HG03108 (cell line): ENCODE measurements around the gene CLCN4.

Experiments used
- ATAC-seq: cut with Tn5 transposase; IDR thresholded peaks from one replicate; pipeline ENCODE4 v1.9.1; 2021; ENCODE audit warnings: moderate library complexity; ENCODE audit not compliant: unreplicated experiment

Gene CLCN4

DNA sequence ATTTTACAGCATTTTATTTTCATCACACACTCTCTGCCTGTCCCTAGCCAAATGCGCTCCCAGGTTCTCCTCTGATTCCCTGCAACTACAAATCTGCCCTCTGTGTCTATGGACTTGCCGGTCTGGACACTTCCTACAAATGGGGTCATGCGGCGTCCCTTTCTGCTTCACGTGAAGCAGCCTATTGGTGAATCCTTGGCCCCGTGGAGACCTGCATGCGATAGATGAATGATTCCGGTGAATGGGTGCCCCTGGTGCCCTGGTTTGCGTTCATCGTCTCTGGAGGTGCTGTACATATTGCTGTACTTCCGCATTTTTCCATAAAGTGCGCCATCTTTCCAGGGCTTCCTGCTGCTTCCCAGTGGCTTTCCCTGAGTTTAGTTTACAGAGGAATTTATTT, 27.5 kb upstream of the CLCN4 start:
- no peak for ATAC-seq

- no peak for ATAC-seq
Observed at GRCh38 chrX:10130354-10130753, 26.4 kb upstream of the CLCN4 start.

DNA sequence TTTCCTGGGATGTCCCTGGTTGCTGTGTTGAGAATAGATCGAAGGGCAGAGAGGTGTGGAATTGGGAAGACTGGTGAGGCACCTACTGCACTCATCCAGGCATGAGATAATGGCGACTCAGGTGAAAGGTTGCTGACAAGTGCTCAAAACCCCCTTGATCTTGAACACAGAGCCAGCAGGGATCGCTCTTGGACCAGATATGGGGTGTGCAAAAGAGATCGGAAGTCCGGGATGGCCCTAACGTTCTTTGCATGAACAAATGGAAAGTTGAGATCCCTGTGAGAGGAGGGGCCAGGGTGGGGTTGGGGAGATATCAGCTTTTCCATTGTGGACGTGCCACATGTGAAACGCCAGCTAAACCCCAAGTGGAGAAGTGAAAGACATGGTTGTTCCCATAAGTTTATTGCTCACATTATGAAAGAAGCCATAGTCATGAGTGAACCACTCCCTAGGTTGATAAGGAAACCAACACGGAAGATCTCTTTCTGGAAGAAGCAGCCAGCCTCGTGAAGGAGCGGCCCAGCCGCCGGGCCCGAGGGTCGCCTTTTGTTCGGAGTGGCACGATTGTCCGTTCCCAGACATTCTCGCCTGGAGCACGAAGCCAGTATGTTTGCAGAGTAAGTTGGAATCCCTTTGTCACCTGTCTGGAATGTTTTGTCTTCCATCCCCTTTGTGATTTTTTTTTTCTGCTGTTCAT, 22.6 kb upstream of the CLCN4 start:
- ATAC-seq: no peak

DNA sequence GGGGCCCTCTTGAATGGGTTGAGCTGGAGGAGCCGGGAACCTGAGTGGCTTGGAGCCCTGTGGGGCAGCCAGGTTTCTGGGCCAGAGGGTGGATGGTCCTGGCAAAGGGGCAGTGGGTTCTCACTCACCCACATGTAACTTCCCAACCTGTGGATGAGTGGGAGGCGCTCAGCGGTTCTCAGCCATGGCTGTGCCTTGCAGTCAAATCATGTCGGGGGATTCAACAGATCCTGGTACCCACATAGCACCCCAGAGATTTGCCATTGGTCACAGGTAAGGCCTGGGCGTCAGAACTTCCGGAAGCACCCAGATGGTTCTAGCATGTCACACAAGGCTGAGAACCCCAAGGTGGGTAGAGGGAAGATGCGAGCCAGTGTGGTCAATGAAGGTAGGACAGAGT, 21.9 kb upstream of the CLCN4 start:
- ATAC-seq: no peak

- ATAC-seq: no peak
Observed at GRCh38 chrX:10135561-10136399, 21.0 kb upstream of the CLCN4 start.

DNA sequence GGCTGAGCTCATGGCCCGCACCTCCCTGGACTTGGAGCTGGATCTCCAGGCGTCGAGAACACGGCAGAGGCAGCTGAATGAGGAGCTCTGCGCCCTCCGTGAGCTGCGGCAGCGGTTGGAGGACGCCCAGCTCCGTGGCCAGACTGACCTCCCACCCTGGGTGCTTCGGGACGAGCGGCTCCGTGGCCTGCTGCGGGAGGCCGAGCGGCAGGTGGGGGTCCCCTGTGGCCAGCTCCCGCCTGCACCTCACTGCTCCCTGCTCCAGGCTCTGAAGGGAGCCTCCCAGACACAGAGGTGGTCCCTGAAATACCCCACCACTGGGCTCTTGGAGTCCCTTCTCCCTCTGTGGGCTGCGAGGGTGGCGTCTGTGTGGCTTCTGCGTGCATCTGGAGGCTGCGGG, 18.0 kb upstream of the CLCN4 start:
- no peak for ATAC-seq

GRCh38 chrX:10140264-10140663, 16.5 kb upstream of the CLCN4 start:
- no peak for ATAC-seq

DNA sequence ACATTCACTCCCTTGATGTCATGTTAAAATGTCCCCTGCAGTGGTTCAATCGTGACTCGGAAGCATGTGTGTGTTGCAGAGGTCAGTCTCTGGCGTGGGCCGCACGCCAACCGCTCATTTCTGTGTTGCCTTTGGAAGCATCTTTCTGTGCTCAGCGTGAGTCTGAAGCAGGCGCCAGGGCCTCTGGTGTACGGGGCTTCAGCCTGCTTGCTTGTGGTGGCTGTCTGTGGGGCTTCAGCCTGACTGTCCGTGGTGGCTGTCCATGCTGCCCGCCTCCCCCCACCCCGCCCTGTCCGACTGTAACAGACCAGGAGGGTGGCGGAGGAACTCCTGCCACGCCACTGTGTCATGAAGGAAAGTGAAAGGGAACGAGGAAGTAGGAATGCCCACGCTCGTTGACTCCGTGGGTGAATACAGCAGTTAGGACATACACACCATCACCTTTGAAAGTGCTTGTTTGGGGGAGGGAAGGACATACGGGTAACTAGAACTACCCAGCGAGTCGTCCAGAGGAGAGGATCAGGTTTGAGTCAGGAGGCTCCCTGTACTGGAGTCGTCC, 14.7 kb upstream of the CLCN4 start:
- no peak for ATAC-seq

DNA sequence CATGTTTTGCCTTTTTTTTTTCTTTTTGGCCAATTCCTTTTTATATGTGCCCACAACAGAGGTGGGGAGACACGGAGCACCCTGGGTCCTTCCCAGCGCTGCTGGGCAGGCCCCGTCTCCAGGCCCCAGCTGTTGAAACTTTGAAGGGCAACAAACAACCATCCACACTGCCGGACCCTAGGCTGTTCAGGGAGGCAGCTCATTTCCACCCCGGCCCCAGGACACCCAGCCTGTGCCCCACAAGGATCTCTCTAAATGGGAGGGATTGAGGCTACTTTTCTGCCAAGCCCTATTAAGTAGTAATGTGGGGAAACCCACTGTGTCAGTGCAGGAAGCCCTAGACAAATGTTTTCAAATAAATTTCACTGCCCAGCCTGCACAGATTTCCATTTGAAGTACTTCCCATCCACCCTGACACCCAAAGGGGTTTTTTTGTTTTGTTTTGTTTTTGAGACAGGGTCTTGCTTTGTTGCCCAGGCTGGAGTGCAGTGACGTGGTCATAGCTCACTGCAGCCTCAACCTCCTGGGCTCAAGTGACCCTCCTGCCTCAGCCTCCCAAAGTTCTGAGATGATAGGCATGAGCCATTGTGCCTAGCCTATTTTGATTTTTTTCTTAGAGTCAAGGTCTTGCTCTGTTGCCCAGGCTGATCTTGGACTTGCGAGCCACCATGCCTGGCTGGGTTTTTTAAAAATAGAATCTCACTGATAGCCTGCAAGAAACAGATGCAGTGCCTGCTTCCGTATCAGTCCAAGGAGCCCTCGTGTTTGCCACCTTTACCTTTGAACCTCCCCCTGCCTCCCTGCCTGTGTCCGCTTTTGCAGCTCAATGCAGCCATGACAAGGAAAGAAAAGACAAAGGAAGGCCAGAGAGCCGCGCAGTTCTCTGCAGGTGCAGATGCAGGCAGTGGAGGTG, 13.4 kb upstream of the CLCN4 start:
- ATAC-seq: no peak

DNA sequence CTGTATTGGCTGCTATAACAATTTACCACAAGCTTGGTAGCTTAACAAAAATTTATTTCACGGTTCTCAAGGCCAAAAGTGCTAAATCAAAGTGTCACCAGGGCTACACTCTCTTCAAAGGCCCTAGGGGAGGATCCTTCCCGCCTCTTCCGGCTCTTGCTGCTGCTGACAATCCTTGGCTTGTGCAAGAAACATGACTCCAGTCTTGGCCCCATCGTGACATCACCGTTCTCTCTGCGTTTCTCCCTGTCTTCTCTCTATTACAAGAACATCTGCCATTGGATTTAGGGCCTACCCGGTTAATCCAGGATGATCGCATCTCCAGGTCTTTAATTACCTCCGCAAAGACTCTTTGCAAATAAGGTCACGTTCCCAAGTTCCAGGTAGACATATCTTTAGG, 10.4 kb upstream of the CLCN4 start:
- ATAC-seq: no peak

DNA sequence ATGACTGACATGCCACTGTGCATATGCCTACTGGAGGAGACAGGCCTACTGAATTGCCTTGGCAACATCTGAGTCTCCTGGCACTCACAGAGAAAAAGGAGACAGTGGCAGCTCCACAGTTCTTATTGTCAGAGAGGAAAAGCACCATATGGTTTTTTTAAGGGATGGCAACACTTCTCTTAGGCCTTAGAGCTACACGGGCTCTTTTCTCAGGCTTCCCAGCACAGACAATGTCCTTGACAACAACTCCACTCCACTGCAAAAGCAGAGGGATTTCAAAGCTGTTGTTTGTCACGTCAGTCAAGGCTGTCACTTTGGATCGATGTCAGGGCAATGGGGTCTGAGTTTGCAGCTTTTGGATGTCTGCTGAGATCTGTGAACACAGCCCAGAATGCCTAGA, 4.7 kb upstream of the CLCN4 start:
- no peak for ATAC-seq

DNA sequence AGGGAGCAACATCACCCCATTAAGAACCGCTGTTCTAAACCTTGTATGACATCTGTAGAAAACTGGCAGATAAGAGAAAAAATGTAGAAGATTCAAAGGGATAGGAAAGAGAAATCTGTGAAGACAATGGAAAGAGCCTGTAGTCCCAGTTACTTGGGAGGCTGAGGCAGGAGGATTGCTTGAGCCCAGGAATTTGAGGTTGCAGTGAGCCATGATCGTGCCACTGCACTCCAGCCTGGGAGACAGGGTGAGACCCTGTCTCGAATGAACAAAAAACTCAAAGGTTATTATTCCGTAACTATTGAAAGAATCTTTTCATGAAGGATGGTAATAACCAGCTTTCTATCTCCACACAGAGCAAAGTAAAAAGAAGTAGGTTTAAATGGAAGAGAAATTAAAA, 1.6 kb upstream of the CLCN4 start:
- ATAC-seq: no peak

DNA sequence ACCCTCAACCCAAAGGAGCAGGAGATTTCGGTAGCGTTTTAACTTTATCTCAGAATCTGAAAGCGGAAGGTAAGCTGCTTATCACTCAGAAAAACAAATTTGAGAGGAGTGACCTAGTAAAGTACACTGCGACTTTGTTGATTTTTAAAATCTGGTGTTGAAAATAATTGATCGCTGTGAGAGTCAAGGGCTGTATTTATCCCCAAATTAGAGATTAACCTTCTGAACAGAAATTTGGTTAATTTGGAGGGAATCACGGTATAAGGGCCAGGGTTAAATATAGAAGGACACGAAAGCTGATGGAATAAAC, 212 bp downstream of the CLCN4 start:
- ATAC-seq: no peak

- ATAC-seq: no peak
Observed at GRCh38 chrX:10157543-10157942, 768 bp downstream of the CLCN4 start.

GRCh38 chrX:10158279-10159144, 1.7 kb downstream of the CLCN4 start:
- no peak for ATAC-seq

- ATAC-seq: no peak
Observed at GRCh38 chrX:10159145-10159468, 2.3 kb downstream of the CLCN4 start.

GRCh38 chrX:10160211-10160610, 3.4 kb downstream of the CLCN4 start:
- no peak for ATAC-seq

DNA sequence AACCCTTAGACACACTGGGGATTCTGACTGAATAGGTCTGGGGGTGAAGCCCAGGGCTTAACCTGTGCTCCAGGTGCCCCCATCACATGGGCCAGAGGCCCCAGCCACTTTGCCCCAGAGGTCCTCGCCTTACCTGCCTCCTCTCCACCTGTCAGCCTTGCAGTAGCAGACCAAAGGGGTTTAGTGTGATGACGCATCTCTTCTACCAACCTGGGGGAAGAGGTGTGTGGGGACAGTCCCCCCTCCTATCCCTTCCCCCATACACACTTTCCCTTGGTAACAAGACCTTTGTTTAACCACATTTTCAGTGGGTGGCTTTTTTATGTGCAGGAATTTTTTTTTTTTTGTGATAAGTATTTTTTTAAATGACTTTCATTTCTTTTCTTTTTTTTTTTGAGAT, 6.3 kb downstream of the CLCN4 start:
- no peak for ATAC-seq

GRCh38 chrX:10164879-10165278, 8.1 kb downstream of the CLCN4 start:
- no peak for ATAC-seq

GRCh38 chrX:10165580-10166247, 8.9 kb downstream of the CLCN4 start:
- ATAC-seq: no peak
